SJCRH30 (cell line): ENCODE measurements around the gene CMTM4. TPM values are rescaled to one million over a fixed set of nuclear protein-coding genes. Genes with fewer than 3 reads are reported as not detected.
"Not testable (repeated sequence)": the region's sequence is repeated elsewhere in the genome, so short reads cannot be mapped to it uniquely, and the experiment has no call there.

Experiments used
- DNase-seq, 2 experiments: peaks; one replicate each; pipeline ENCODE4 v3.0.0-alpha.2; 2015 to 2020
- H3K27ac ChIP-seq: fragments of 250-450 bp; sonication (Bioruptor Pico); 2 replicates; pipeline ENCODE4 v1.5.1; 2020; ENCODE audit warnings: mild to moderate bottlenecking, moderate library complexity
- H3K27me3 ChIP-seq: fragments of 250-450 bp; sonication (Bioruptor Pico); 2 replicates; pipeline ENCODE4 v1.5.1; 2020; ENCODE audit warnings: mild to moderate bottlenecking, moderate library complexity
- H3K36me3 ChIP-seq: fragments of 250-450 bp; sonication (Bioruptor Pico); 2 replicates; pipeline ENCODE4 v1.5.1; 2020; ENCODE audit warnings: mild to moderate bottlenecking, moderate library complexity
- H3K4me1 ChIP-seq: fragments of 250-450 bp; sonication (Bioruptor Pico); 2 replicates; pipeline ENCODE4 v1.5.1; 2020; ENCODE audit warnings: mild to moderate bottlenecking, moderate library complexity
- H3K4me3 ChIP-seq: fragments of 250-450 bp; sonication (Bioruptor Pico); 2 replicates; pipeline ENCODE4 v1.5.1; 2020; ENCODE audit warnings: mild to moderate bottlenecking, moderate library complexity
- H3K9me3 ChIP-seq: fragments of 250-450 bp; sonication (Bioruptor Pico); replicated peaks from 2 replicates; pipeline ENCODE4 v1.5.1; 2020; ENCODE audit warnings: mild to moderate bottlenecking, moderate library complexity
- total RNA-seq: library from RNA; depleted of rRNA; stranded (reverse); fragments of >200 nt; shearing (Covaris generic); gene quantifications from 2 replicates; pipeline ENCODE4 v1.2.3, GENCODE V29; 2014

CMTM4 gene
- total RNA-seq, 1 experiment from 2014 or later: 29.4 TPM

DNA sequence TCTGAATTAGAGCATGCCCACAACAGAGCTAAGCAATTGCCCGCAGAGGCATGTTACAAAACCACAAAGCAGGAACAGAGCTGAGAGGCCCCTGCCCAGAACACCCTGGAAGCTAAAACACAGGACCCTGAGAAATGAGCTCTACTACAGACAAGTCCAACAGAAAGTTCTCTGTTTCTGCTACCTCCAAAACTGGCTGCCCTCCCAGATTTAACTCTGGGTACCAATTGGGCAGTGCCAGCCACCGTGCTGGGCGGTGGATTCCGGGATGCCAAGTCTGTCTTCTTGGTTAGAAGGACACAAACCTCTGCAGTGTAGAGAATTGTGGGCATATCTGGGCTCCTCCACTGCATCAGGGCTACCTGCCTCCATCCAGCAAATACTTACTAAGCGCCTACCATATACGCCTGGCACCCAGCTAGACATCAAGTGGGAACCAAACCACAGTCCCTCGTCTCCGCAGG is 1.0 kb downstream of the CMTM4 start:
- Histone ChIP-seq H3K4me1 (peaks cover 7% of the 10 kb centered on the region; the same call in 1 of the 2 replicates), H3K9me3 (no peaks in the 10 kb centered on the region), H3K4me3 (peak overlapping the region; percentile 72), H3K27ac (no peak overlapping the region), H3K27me3 (peaks cover 5% of the 10 kb centered on the region; the same call in 1 of the 2 replicates), H3K36me3 (no peaks in the 10 kb centered on the region)
- no peak for DNase-seq

DNA sequence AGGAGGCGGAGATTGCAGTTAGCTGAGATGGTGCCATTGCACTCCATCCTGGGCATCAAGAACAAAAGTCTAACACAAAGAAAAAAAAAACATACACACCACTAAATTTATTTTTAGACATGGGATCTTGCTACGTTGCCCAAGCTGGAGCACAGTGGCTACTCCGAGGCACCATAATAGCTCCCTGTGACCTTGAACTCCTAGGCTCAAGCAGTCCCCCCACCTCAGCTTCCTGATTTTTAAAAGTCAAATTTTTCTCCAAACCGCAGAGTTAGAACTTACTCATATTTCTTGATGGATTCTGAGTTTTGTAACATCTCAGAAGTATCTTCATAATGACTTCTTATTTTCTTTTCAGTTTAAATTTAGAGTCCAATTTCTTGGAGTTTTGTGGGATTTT is 3.4 kb downstream of the CMTM4 start:
- Histone ChIP-seq H3K9me3 (no peaks in the 10 kb centered on the region), H3K27me3 (peaks cover 5% of the 10 kb centered on the region; the same call in 1 of the 2 replicates), H3K4me1 (peaks cover 7% of the 10 kb centered on the region; the same call in 1 of the 2 replicates), H3K27ac (no peak overlapping the region), H3K36me3 (no peaks in the 10 kb centered on the region), H3K4me3 (no peak overlapping the region)
- no peak for DNase-seq

DNA sequence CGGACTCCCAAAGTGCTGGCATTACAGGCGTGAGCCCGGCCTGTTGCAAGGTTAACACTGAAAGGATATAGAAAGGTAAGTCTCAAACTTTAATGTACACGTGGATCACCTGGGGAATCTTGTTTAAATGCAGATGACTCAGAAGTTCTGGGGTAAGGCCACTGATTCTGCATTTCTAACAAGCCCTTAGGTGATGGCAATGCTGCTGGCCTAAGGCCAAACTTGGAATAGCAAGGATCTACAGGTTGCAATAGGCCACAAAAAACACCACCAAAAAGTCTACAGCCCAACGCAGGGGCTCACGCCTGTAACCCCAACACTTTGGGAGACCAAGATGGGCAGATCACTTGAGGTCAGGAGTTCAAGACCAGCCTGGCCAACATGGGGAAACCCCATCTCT is 4.2 kb downstream of the CMTM4 start:
- Histone ChIP-seq H3K36me3 (no peaks in the 10 kb centered on the region), H3K9me3 (no peaks in the 10 kb centered on the region), H3K4me1 (peaks cover 7% of the 10 kb centered on the region; the same call in 1 of the 2 replicates), H3K27ac (no peak overlapping the region), H3K4me3 (no peak overlapping the region), H3K27me3 (peaks cover 5% of the 10 kb centered on the region; the same call in 1 of the 2 replicates)
- no peak for DNase-seq

DNA sequence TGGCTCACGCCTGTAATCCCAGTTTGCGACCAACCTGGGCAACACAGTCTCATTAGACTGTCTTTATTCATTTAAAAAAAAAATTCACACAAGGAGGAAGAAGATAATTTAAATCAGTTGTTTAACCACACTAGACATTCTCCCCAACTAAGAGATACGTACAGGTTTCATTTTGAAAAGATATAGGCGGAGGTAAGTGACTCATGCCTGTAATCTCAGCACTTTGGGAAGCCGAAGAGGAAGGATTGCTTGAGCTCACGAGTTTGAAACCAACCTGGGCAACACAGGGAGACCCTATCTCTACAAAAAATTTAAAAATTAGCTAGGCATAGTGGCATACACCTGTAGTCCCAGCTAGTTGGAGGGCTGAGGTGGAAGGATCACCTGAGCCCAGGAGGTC is 5.3 kb downstream of the CMTM4 start:
- no peaks in the 10 kb centered on the region for H3K27me3 ChIP-seq
- H3K36me3 ChIP-seq: no peaks in the 10 kb centered on the region
- no peak for DNase-seq
- H3K9me3 ChIP-seq: no peaks in the 10 kb centered on the region
- H3K27ac ChIP-seq: no peak overlapping the region
- H3K4me1 ChIP-seq: peaks cover 7% of the 10 kb centered on the region; the same call in 1 of the 2 replicates
- H3K4me3 ChIP-seq: no peak overlapping the region

DNA sequence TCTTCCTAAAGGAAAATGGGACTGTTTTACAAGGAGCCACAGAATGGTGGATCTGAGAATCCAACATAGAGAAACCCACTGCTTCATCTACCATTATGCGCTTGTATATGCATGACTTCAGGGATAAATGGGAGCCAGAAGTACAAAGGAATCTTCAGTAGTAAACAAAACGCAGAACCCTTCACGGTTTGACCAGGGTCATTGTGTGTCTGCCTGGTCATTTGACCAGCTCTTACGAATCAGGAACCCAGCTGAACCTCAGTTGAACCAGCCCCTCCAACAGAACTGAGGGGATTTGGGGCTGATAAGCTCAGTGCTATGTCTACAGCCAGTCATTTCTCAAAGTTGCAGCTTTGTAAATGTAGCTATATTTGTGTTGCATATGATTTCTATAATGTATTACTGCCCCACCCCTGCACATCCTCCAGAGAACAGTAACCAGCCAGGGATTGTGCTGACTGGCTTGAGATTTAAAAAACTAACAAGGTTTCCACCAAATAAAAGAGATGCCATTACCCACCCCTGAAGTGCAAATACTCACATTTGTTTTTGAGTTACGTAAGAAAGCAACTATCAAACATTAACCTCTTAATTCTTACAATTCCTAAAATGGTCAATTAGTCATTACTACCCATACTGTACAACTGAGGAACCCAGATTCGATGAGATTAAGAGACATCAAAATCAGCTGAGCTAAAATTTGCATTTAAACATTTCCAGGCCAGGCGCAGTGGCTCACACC is 6.3 kb downstream of the CMTM4 start:
- no peak for DNase-seq

DNA sequence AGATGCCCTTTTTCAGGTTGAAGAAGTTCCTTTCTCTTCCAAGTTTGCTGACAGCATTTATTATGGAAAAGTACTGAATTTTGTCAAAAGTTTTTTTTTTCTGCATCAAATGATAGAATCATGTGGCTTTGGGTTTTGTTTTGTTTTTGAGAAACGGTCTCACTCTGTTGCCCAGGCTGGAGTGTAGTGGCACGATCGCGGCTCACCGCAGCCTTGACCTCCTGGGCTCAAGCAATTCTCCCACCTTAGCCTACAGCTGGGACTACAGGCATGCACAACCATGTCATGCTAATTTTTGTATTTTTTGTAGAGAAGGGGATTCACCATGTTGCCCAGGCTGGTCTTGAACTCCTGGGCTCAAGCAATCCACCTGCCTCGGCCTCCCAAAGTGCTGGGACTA is 7.3 kb downstream of the CMTM4 start:
- H3K36me3 ChIP-seq: no peaks in the 10 kb centered on the region
- H3K27ac ChIP-seq: no peak overlapping the region
- H3K4me1 ChIP-seq: no peaks in the 10 kb centered on the region
- H3K27me3 ChIP-seq: no peaks in the 10 kb centered on the region
- DNase-seq: no peak
- H3K4me3 ChIP-seq: no peak overlapping the region
- no peaks in the 10 kb centered on the region for H3K9me3 ChIP-seq

More for the DNA sequence above, 6.3 kb downstream of the CMTM4 start:
- Histone ChIP-seq H3K36me3 (no peaks in the 10 kb centered on the region), H3K4me1 (0 out of 2 replicates have a peak, but pooled peaks cover under 1% of the 10 kb centered on the region), H3K27ac (no peak overlapping the region), H3K9me3 (no peaks in the 10 kb centered on the region), H3K4me3 (no peak overlapping the region), H3K27me3 (no peaks in the 10 kb centered on the region)

DNA sequence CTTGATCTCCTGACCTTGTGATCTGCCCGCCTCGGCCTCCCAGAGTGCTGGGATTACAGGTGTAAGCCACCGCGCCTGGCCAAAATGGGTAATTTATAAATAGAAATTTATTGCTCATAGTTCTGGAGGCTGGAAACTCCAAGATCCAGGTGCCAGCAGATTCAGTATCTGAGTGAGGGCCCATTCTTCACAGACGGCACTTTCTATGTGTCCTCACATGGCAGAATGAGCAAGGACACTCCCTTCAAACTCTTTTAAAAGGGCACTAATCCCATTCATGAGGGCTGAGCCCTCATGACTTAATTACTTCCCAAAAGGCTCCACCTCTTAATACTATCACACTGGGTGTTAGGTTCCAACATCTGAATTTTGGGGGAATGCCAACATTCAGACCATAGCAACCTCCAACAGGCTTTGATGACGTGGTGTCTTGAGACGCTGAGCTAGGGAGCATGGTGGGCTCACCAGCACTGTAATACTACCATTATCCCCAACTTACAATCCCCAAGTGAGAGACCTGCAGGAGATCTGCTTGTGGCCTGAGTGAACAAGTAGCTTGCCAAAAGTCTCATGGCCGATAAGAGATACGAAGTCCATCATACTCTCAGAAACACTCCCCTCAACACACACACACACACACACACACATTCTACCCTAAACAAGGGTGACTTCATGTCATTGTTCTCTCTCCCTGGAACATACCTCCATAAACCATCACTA is 8.5 kb downstream of the CMTM4 start:
- no peak overlapping the region for H3K4me3 ChIP-seq
- H3K36me3 ChIP-seq: no peaks in the 10 kb centered on the region
- H3K27me3 ChIP-seq: no peaks in the 10 kb centered on the region
- no peaks in the 10 kb centered on the region for H3K9me3 ChIP-seq
- peak in 1 of 2 experiments; percentile 40 for DNase-seq
- H3K4me1 ChIP-seq: no peaks in the 10 kb centered on the region
- H3K27ac ChIP-seq: no peak overlapping the region

DNA sequence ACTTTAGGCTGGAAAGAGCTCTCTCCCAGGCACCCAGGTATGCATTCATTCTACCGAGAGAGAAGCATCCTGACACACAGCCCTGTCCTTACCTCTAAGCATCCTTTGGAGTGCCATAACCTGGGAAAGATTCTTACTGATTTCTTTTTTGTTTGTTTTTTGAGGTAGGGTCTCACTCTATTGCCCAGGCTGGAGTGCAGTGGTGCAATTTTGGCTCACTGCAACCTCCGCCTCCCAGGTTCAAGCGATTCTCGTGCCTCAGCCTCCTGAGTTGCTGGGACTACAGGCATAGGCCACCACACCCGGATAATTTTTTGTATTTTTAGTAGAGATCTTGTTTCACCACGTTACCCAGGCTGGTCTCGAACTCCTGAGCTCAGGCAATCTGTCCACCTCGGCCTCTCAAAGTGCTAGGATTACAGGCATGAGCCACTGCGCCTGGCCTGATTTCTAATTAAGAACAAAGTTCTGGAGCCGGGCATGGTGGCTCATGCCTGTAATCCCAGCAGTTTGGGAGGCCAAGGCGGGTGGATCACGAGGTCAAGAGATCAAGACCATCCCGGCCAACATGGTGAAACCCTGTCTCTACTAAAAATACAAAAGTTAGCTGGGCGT is 10.9 kb downstream of the CMTM4 start:
- not testable (repeated sequence) for H3K27me3 ChIP-seq, H3K9me3 ChIP-seq, DNase-seq, H3K27ac ChIP-seq, H3K4me1 ChIP-seq, H3K36me3 ChIP-seq, H3K4me3 ChIP-seq

DNA sequence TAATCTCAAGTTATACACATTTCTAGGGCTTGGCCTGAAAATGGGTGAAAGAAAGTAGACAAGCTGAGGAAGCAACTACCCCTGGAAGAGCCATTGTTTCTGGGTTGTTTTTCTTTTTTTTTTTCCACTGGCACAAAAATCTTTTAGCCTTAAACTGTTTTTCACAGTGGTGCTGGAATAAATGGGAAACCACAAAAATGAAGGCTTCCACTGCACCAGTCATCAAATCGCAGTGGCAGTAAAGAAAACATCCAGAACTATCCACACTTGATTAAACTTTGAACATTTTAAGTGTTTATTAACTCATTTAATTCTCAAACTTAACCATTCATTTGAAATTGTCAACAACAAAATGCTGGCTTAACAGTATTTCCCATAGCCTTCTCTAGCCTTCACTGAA is 14.3 kb downstream of the CMTM4 start:
- Histone ChIP-seq H3K36me3 (no peaks in the 10 kb centered on the region), H3K27ac (no peak overlapping the region), H3K9me3 (no peaks in the 10 kb centered on the region), H3K4me3 (no peak overlapping the region), H3K27me3 (no peaks in the 10 kb centered on the region), H3K4me1 (no peaks in the 10 kb centered on the region)
- no peak for DNase-seq

DNA sequence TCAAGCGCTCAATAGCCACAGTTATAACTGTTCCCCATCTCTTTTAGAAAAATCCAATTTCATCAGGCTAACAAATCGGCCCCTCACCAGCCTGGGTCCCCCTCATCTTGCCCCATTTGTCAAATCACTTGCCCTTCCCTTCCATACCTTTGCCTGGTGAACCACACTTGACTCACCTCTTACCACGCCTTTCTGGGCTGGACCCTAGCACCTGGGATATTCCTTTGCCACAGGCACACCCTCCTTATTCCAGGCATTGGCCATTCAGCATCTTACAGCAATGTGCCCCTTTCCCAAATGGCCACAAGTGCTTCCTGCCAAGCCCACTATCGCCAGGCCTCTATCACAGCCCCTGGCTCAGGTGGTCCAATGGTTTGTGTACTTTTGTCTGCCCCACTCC is 14.9 kb downstream of the CMTM4 start:
- no peaks in the 10 kb centered on the region for H3K36me3 ChIP-seq
- H3K9me3 ChIP-seq: no peaks in the 10 kb centered on the region
- H3K4me1 ChIP-seq: no peaks in the 10 kb centered on the region
- no peak overlapping the region for H3K27ac ChIP-seq
- no peak overlapping the region for H3K4me3 ChIP-seq
- no peak for DNase-seq
- no peaks in the 10 kb centered on the region for H3K27me3 ChIP-seq

DNA sequence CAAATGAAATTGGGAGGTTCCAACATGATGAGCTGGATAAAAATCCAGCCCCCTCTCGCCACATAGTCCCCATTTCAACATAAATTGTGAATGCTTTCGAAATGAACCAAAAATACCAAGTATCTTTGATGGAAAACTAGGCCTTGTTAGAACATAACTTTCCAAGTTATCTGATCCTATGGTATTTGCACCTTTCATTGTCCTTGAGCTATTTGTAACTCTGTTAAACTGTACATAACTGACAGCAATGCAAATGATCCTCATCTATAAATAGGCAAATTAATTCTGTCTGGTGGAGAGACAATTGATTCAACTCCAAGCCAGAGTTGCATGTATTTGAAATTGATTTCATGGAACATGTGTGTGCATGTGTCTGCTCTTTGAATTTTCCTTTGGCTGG is 18.2 kb downstream of the CMTM4 start:
- Histone ChIP-seq H3K27me3 (no peaks in the 10 kb centered on the region), H3K9me3 (no peaks in the 10 kb centered on the region), H3K36me3 (no peaks in the 10 kb centered on the region), H3K27ac (no peak overlapping the region), H3K4me3 (no peak overlapping the region), H3K4me1 (no peaks in the 10 kb centered on the region)
- no peak for DNase-seq

DNA sequence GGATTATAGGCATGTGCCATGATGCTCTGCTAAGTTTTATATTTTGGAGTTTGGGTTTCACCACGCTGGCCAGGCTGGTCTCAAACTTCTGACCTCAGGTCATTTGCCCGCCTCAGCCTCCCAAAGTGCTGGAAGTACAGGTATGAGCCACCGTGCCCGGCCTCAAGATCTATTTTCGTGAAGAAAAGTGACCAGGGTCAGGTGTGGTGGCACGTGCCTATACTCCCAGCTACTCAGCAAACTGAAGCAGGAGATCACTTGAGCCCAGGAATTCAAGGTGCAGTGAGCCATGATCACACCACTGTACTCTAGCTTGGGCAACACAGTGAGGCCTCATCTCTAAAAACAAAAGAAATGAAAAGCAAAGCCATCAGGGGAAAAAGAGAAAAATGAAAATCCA is 18.7 kb downstream of the CMTM4 start:
- Histone ChIP-seq H3K27me3 (no peaks in the 10 kb centered on the region), H3K9me3 (no peaks in the 10 kb centered on the region), H3K27ac (no peak overlapping the region), H3K36me3 (no peaks in the 10 kb centered on the region), H3K4me1 (no peaks in the 10 kb centered on the region), H3K4me3 (no peak overlapping the region)
- no peak for DNase-seq

DNA sequence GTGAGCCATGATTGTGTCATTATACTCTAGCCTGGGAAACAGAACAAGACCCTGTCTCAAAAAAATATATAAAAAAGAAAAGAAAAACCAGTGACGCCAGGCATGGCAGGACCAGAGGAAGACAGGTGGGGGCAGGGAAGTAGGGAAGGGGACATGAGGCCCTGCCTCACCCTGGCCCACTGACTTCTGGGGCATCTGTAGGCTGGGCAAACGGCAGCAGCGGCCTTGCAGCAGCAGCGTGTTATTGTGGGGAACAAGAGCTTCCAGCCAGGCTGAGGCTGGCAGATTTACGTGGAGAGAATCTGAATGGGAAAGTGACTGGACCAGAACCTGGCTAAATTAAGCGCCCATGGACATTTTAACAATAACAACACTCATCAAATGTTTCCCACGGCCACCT is 19.4 kb downstream of the CMTM4 start:
- no peak for DNase-seq
- Histone ChIP-seq H3K27me3 (no peaks in the 10 kb centered on the region), H3K27ac (no peak overlapping the region), H3K4me3 (no peak overlapping the region), H3K36me3 (no peaks in the 10 kb centered on the region), H3K4me1 (no peaks in the 10 kb centered on the region), H3K9me3 (no peaks in the 10 kb centered on the region)

DNA sequence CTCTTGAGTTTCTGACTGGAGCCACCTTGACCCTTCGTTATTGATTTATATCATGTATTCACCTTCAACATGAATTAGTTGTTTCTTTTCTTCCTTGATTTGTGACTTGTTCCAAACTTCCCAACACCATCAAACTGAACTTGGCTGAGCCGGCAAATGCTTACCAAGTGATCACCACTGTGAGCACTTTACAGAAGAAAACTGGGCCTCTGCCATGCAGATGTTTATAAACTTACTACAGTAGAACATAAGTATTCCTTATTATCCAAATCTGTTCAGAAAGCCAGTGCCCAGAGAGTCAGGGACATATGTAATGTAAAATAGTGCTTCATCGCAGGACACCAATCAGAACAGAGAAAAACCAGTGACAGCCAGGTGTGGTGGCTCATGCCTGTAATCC is 19.9 kb downstream of the CMTM4 start:
- Histone ChIP-seq H3K27me3 (no peaks in the 10 kb centered on the region), H3K27ac (no peak overlapping the region), H3K4me1 (no peaks in the 10 kb centered on the region), H3K9me3 (no peaks in the 10 kb centered on the region), H3K4me3 (no peak overlapping the region), H3K36me3 (no peaks in the 10 kb centered on the region)
- DNase-seq: no peak

DNA sequence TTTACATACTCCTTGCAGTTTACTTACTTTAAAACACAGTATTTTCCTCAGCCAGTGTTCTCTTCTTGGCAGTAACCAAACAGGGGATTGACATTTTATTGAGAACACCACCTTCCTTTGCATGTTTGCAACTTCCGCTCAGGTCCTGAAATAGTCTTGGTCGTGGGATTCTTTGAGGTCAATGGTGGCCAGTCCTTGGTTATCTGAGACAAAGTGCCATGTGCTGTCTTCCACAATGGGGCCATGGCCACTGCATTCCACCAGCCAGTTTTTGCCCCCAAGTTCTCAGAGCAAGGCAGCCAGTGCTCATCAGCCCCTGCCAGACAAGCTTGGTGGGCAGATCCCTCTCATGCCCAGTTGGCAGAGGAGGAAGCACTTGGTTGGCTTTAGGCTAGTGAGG is 22.9 kb downstream of the CMTM4 start:
- Histone ChIP-seq H3K4me1 (no peaks in the 10 kb centered on the region), H3K27me3 (no peaks in the 10 kb centered on the region), H3K9me3 (no peaks in the 10 kb centered on the region), H3K36me3 (no peaks in the 10 kb centered on the region), H3K4me3 (no peak overlapping the region), H3K27ac (no peak overlapping the region)
- DNase-seq: no peak
